T47D (cell line): ENCODE measurements around the gene TSR2.

Source experiments
- DNase-seq, 2 experiments: peaks; one replicate each; pipeline versions ENCODE4 v3.0.0 to v3.0.0-alpha.2; 2011 to 2012; ENCODE audit warnings: low read depth in 1 of 2, low spot score in 1 of 2
- JUND ChIP-seq: IDR thresholded peaks from 2 replicates; pipeline ENCODE4 v1.6.1; 2012; ENCODE audit warnings: low read depth
- in situ Hi-C: cut with HindIII; loops from 2 replicates; pipeline ENCODE4 v1.10.0; 2016; ENCODE audit warnings: low sequenced_read_pairs, low pct_unique_long_range_greater_than_20kb

The TSR2 gene

DNA sequence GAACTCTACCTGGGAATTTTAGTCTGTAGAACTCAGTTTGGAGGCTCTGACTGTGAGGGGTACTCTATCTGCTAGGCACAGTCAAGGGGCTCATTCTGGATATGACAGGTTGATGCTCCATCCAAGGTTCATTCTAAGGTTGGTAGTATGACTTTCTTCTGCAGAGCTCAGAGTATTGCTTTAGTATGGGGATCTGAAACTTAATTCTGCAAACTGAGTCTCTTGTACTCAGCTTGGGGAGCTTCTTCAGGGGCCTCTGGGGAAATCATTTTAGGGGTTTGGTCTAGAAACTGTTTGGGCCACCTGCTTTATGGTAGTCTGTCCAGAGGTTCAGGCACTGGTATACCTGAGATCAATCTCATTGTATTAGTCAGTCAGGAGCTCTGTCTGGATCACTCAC is 9.7 kb upstream of the TSR2 start:
- no peak for TF ChIP-seq JUND
- no peak for DNase-seq
- in situ Hi-C loops: no loop called here

DNA sequence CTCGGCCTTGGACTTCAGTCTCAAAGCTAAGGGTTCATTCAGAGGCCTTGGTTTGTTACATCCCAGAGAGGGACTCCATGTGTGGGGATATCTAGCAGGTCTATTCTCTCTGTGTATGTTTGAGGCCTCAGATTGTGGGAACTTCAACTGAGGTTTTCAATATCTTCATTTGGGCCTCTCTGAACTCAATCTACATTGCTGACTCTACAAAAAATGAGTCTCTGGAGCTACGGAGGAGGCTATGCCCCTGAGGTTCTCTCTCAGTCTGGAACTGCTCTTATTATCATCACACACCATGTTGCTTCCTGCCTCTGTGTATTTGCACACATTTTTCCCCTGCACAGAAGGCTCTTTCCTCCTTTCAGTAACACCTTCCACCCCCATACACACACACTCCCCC is 5.1 kb upstream of the TSR2 start:
- TF ChIP-seq JUND: no peak
- in situ Hi-C loops: no loop called here
- no peak for DNase-seq

- in situ Hi-C loops: no loop called here
- no peak for DNase-seq
- no peak for TF ChIP-seq JUND
These were observed 2.6 kb downstream of the TSR2 start for GRCh38 chrX:54442790-54443189.

DNA sequence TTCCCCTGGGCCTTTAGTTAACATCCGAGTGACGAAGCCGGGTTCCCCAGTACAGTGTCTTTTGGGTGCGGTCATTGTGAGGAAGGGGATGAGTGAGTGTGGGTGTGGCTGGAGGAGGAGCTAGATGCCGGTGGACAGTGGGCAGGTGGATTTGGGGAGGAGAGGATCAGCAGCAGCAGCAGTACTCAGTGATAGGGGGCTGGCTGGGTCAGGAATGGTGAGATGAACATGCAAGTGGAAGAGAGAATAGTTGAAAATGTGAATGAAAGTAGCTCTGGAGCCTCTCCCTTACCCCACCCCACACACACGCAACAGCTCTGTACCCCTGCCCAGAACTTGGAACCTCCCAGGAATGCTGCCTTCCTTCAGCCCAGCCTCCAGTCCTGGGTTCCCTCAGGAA is 4.5 kb downstream of the TSR2 start:
- no peak for DNase-seq
- in situ Hi-C loops: no loop called here
- TF ChIP-seq JUND: no peak

- TF ChIP-seq JUND: no peak
- in situ Hi-C loops: no loop called here
- no peak for DNase-seq
These were observed 5.9 kb downstream of the TSR2 start for GRCh38 chrX:54446084-54446483.

GRCh38 chrX:54447461-54447860 is 7.3 kb downstream of the TSR2 start:
- peak; percentile 32 to 48 for DNase-seq
- in situ Hi-C loops: no loop called here
- no peak for TF ChIP-seq JUND

DNA sequence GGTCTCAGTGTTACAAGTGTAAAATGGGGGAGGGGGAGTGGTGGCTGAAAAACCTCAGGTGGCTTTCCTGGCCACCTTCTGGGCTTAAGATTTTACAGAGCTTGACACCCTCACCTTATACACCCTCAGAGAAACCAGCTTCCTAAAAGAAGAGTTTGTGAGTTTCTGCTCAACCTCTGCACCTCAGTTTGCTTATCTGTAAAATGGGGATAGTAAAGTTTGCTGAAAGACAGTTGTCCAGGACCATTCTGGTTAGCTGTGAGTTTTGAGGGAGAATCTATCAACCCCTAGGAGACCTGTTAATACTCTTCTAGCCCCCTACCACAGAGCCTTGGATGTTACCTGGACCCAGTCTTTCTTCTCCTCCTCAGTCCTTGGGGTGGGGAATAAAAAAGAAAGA is 9.7 kb downstream of the TSR2 start:
- DNase-seq: no peak
- in situ Hi-C loops: no loop called here
- no peak for TF ChIP-seq JUND

- peak in 1 of 2 experiments; percentile 12 for DNase-seq
- no peak for TF ChIP-seq JUND
- in situ Hi-C loops: no loop called here
These were observed 12.7 kb downstream of the TSR2 start for GRCh38 chrX:54452920-54453319.

DNA sequence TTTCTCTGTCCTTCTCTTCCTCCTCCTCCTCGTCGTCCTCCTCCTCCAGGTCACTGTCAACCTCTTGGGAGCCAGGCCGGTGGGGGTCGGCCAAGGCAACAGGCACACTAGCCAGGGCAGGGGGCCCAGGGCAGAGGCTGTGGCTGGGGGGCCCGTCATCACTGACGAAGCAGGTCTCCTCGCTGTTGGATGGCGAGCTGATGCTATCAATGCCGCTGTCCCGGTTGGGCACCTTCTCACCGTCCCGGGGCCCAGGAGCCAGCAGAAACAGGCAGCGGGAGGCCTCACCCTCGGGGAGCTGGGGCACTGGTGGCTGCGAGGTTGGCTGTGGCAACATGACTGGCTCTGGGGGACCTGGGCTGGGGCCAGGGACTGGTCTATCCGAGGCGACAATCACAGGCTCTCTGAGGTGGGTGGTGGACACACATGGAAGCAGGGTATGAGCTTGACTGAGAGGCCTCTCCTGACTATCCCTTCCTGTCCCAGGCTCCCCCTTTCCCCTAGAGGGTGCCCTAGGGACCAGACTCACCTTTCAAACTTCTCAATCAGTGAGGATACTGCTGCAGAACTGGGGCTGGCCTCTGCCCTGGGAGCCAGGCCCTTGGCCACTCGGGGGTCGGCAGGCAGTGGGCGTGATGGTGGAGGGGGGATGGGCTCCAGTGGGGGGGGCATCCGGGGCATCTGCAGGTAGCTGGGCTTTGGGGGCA is 30.0 kb downstream of the TSR2 start:
- in situ Hi-C loops: no loop called here
- TF ChIP-seq JUND: no peak
- no peak for DNase-seq

GRCh38 chrX:54473993-54474859 is 34.0 kb downstream of the TSR2 start:
- DNase-seq: no peak
- in situ Hi-C loops: no loop called here

DNA sequence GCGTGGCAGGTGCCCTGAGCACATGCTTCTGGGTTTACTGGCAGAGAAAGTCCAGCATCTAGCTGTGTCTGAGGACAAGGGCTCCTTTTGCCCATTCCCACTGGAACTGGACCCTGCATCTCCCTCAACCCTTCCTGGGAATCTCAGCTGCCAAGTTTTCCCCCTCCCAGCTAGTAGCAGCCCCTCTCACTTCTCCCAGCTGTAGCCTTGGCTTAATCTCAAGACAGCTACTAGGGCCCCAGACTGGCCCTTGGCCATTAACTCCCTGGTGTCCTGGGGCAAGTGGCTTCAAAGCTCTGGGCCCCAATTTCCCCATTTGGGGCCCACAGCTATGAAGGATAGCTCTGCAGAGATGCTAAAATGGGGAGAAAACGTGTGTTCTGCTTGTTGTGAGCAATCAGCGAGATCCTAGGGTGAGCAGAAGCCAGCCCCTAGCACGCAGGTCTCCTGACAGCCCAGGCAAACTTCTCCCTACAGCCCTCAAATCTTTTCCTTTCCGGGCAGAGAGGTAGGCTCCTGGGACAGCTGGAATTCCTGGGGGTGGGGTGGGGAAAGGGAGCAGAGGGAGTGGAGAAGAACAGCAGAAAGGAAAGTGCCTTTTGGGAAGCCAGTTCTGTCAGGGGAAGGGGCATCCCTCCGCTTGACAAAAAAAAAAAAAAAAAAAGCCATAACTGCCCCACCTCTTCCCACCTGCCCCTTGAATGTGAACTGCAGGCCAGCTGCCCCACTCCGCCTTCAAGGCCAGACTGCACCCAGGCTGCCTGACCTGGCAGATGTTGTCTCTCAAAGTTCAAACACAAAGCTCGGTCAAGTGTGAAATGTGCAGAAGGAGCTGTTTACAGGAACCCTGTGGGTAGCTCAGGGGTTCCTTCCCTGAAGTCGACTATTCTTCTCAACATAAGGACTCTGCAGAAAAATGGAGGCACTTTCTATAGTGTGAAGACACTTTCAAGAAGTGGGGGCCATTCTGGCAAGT is 39.2 kb downstream of the TSR2 start:
- in situ Hi-C loops: no loop called here

More at GRCh38 chrX:54473993-54474859, 34.0 kb downstream of the TSR2 start:
- no peak for TF ChIP-seq JUND

GRCh38 chrX:54482839-54483593 is 42.8 kb downstream of the TSR2 start:
- in situ Hi-C loops: no loop called here
- peak in 1 of 2 experiments; percentile 30 for DNase-seq
- no peak for TF ChIP-seq JUND

More for the DNA sequence above, 39.2 kb downstream of the TSR2 start:
- DNase-seq: peak in 1 of 2 experiments; percentile 42
- no peak for TF ChIP-seq JUND
